ENCODE results near the gene DHRS11. TPM values are rescaled to one million over a fixed set of nuclear protein-coding genes. Genes with fewer than 3 reads are reported as not detected.

DHRS11 gene
- total RNA-seq, 1 experiment from 2014 or later: 38.0 TPM

DNA sequence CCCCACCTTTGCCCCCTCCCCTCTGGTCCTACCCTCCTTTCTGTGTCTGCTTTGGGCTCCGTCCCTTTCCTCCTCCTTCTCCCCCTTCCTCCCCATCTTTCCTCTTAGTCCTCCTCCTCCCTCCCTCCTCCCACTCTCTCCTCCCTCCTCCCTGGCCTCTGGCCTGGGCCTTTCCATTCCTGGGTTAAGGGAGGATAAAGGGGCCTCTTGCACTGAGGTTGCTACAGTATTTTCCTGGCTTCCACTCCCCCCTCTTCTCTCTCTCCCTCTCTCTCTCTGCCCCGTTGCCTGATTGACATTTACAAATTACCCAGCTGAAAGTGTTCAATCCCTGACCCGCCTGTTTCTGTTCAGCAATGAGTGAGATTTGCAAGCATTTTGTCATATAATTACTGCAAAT is 53.7 kb downstream of the DHRS11 start:
- H3K27me3 Mint-ChIP-seq (ENCODE audit: low read depth): peaks cover 49% of the 10 kb centered on the region
- ATAC-seq: no peak

DNA sequence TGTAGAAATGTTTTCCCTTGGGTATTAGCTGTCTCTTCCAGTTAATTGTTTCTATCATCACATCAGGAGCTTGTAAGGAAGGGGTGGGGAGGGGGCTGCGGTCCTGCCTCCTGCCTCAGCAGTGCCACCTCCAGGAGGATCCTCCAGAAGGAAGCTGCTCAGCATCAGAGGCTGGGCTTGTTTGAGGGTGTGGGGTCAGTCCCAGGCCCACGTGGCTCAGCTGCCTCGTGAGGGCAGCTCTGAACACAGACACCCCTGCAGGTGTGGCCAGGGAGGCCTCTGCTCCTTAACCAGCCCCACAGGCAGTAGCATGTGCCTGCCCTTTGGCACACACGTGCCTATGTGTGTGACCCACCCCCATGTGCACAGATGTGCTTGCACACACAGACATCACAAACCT is 56.0 kb downstream of the DHRS11 start:
- Mint-ChIP-seq H3K4me1 (peaks cover 26% of the 10 kb centered on the region), H3K27me3 (ENCODE audit: low read depth) (peaks cover 27% of the 10 kb centered on the region), H3K27ac (no peak overlapping the region), H3K9me3 (no peaks in the 10 kb centered on the region), H3K36me3 (no peaks in the 10 kb centered on the region), H3K4me3 (no peak overlapping the region)
- POLR2A ChIA-PET: interaction anchor here (1.0 kb wide), 1 partner anchor 9 kb away, joined by 3 read pairs; no protein-coding TSS in a partner anchor
- DNase-seq (ENCODE audit: low spot score): peak; percentile 47
- peak; percentile 84 for ATAC-seq
- TF ChIP-seq, protein P1, sequence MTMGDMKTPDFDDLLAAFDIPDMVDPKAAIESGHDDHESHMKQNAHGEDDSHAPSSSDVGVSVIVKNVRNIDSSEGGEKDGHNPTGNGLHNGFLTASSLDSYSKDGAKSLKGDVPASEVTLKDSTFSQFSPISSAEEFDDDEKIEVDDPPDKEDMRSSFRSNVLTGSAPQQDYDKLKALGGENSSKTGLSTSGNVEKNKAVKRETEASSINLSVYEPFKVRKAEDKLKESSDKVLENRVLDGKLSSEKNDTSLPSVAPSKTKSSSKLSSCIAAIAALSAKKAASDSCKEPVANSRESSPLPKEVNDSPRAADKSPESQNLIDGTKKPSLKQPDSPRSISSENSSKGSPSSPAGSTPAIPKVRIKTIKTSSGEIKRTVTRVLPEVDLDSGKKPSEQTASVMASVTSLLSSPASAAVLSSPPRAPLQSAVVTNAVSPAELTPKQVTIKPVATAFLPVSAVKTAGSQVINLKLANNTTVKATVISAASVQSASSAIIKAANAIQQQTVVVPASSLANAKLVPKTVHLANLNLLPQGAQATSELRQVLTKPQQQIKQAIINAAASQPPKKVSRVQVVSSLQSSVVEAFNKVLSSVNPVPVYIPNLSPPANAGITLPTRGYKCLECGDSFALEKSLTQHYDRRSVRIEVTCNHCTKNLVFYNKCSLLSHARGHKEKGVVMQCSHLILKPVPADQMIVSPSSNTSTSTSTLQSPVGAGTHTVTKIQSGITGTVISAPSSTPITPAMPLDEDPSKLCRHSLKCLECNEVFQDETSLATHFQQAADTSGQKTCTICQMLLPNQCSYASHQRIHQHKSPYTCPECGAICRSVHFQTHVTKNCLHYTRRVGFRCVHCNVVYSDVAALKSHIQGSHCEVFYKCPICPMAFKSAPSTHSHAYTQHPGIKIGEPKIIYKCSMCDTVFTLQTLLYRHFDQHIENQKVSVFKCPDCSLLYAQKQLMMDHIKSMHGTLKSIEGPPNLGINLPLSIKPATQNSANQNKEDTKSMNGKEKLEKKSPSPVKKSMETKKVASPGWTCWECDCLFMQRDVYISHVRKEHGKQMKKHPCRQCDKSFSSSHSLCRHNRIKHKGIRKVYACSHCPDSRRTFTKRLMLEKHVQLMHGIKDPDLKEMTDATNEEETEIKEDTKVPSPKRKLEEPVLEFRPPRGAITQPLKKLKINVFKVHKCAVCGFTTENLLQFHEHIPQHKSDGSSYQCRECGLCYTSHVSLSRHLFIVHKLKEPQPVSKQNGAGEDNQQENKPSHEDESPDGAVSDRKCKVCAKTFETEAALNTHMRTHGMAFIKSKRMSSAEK (CRISPR knock-in tag; IDR thresholded peaks at IDR 0.05; ENCODE audit: borderline replicate concordance): no peak
- no peak for TF ChIP-seq ZNF263 (CRISPR knock-in tag; IDR thresholded peaks at IDR 0.05; ENCODE audit: low read depth)
- TF ChIP-seq, protein P2, sequence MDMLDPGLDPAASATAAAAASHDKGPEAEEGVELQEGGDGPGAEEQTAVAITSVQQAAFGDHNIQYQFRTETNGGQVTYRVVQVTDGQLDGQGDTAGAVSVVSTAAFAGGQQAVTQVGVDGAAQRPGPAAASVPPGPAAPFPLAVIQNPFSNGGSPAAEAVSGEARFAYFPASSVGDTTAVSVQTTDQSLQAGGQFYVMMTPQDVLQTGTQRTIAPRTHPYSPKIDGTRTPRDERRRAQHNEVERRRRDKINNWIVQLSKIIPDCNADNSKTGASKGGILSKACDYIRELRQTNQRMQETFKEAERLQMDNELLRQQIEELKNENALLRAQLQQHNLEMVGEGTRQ (CRISPR knock-in tag; IDR thresholded peaks at IDR 0.05): peak; percentile 25; the same call in 1 of the 2 replicates
- CTCF ChIA-PET: interaction anchor here (0.6 to 3.6 kb wide), 24 partner anchors 9 to 400 kb away, joined by 3 to 23 read pairs (median 4); partner anchors contain the start of gene MRM1

More for the DNA sequence above, 53.7 kb downstream of the DHRS11 start:
- DNase-seq (ENCODE audit: low spot score): no peak
- Mint-ChIP-seq H3K9me3 (no peaks in the 10 kb centered on the region), H3K4me3 (no peak overlapping the region), H3K36me3 (no peaks in the 10 kb centered on the region), H3K4me1 (peaks cover 19% of the 10 kb centered on the region), H3K27ac (no peak overlapping the region)
- CTCF ChIA-PET: interaction anchor here (0.6 to 1.0 kb wide), 2 partner anchors 13 to 42 kb away, joined by 3 to 4 read pairs; no protein-coding TSS in a partner anchor
- POLR2A ChIA-PET: no interaction called here
- peak; percentile 88; the same call in 1 of the 2 replicates for TF ChIP-seq ZNF263 (CRISPR knock-in tag; IDR thresholded peaks at IDR 0.05; ENCODE audit: low read depth)
- TF ChIP-seq ATF1 (CRISPR knock-in tag; IDR thresholded peaks at IDR 0.05): no peak

DNA sequence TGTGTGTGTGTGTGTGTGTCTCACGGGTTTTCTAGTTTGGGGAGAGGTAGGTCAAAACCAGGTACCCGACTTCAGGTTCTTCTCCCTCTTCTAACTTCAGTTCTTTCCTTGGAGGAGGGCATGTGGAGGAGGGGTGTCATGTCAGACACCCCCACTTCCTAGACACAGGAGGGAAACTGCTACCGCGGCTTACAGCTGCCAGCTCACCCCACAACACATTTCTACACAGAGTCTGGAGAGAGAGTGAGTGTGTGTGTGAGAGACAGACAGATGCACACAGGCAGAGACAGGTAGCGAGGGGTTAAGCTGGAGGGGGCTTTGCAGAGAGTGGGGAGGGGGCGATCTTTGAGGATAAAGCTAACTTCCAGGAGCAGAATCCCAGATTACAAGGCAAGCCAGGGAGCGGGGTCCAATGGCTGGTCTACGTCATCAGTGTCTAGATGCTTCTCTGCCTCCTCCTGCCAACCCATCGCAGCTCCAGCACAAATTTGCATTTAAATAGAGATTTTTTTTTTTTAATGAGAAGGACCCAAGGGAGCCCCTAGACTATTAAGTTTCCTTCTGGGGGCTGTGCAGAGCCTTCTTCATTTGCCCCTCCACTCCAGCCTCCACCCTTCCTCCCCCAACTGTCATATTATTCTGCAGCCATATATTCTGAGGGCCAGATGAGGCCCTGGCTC is 58.6 kb downstream of the DHRS11 start:
- no peaks in the 10 kb centered on the region for H3K9me3 Mint-ChIP-seq
- POLR2A ChIA-PET: interaction anchor here (1.3 kb wide), 1 partner anchor 9 kb away, joined by 3 read pairs; no protein-coding TSS in a partner anchor
- no peak overlapping the region for H3K4me3 Mint-ChIP-seq
- peaks cover 22% of the 10 kb centered on the region for H3K4me1 Mint-ChIP-seq
- H3K36me3 Mint-ChIP-seq: no peaks in the 10 kb centered on the region
- H3K27ac Mint-ChIP-seq: no peak overlapping the region
- ATAC-seq (no peak), DNase-seq (ENCODE audit: low spot score) (no peak)
- TF ChIP-seq NR2C2 (CRISPR knock-in tag; IDR thresholded peaks at IDR 0.05) (no peak), MXD4 (CRISPR knock-in tag; IDR thresholded peaks at IDR 0.05; ENCODE audit: borderline replicate concordance) (no peak), SOX15 (CRISPR knock-in tag; IDR thresholded peaks at IDR 0.05) (no peak), ATF1 (CRISPR knock-in tag; IDR thresholded peaks at IDR 0.05) (no peak), HMGA2 (CRISPR knock-in tag; IDR thresholded peaks at IDR 0.05) (no peak), ZNF423 (CRISPR knock-in tag; IDR thresholded peaks at IDR 0.05) (no peak)
- TF ChIP-seq, protein P3, sequence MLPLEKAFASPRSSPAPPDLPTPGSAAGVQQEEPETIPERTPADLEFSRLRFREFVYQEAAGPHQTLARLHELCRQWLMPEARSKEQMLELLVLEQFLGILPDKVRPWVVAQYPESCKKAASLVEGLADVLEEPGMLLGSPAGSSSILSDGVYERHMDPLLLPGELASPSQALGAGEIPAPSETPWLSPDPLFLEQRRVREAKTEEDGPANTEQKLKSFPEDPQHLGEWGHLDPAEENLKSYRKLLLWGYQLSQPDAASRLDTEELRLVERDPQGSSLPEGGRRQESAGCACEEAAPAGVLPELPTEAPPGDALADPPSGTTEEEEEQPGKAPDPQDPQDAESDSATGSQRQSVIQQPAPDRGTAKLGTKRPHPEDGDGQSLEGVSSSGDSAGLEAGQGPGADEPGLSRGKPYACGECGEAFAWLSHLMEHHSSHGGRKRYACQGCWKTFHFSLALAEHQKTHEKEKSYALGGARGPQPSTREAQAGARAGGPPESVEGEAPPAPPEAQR (CRISPR knock-in tag; IDR thresholded peaks at IDR 0.05): no peak
- TF ChIP-seq, protein P4, sequence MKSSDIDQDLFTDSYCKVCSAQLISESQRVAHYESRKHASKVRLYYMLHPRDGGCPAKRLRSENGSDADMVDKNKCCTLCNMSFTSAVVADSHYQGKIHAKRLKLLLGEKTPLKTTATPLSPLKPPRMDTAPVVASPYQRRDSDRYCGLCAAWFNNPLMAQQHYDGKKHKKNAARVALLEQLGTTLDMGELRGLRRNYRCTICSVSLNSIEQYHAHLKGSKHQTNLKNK (CRISPR knock-in tag; IDR thresholded peaks at IDR 0.05): no peak
- TF ChIP-seq, protein P5, sequence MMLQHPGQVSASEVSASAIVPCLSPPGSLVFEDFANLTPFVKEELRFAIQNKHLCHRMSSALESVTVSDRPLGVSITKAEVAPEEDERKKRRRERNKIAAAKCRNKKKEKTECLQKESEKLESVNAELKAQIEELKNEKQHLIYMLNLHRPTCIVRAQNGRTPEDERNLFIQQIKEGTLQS (CRISPR knock-in tag; conservative IDR thresholded peaks at IDR 0.05): no peak
- CTCF ChIA-PET: interaction anchor here (0.7 to 3.6 kb wide), 4 partner anchors 20 to 118 kb away, joined by 3 to 23 read pairs (median 6); partner anchors contain the start of gene MRM1
- H3K27me3 Mint-ChIP-seq (ENCODE audit: low read depth): peaks cover 4% of the 10 kb centered on the region

Other genes with a start within 250 kb of the DHRS11 start
- gene TBC1D3H, start 203.4 kb upstream of the DHRS11 start, total RNA-seq (2021): not detected in 3 replicates
- 44.4 to 47.3 TPM (median 47.0 TPM) in 3 replicates for gene ZNHIT3, start 105.2 kb upstream of the DHRS11 start, total RNA-seq (2021)
- 119 to 146 TPM (median 128 TPM) in 3 replicates for gene MYO19, start 57.0 kb upstream of the DHRS11 start, total RNA-seq (2021)
- gene PIGW, start 56.9 kb upstream of the DHRS11 start, total RNA-seq (2021): 14.6 to 21.7 TPM (median 15.1 TPM) in 3 replicates
- 38.1 to 49.6 TPM (median 42.0 TPM) in 3 replicates for gene GGNBP2, start 47.0 kb upstream of the DHRS11 start, total RNA-seq (2021)
- 12.1 to 16.5 TPM (median 14.2 TPM) in 3 replicates for gene MRM1, start 9.7 kb downstream of the DHRS11 start, total RNA-seq (2021)

All from WTC11 (cell line).